Neuronal stem cell (in vitro differentiated cells): ENCODE measurements around the gene NKAPL.

Source experiments
- DNase-seq: peaks from one replicate; pipeline ENCODE4 v3.0.0-alpha.2; 2013; ENCODE audit warnings: low spot score
- H2AFZ ChIP-seq: one replicate; pipeline ENCODE4 v1.6.1; 2013; ENCODE audit warnings: mild to moderate bottlenecking, low read length, inconsistent platforms
- H2AK5ac ChIP-seq: 2 replicates; pipeline ENCODE4 v1.6.1; 2013; ENCODE audit warnings: low read depth, mild to moderate bottlenecking, inconsistent platforms, low read length, moderate library complexity, mixed read lengths
- H2BK120ac ChIP-seq: 2 replicates; pipeline ENCODE4 v1.6.1; 2013; ENCODE audit warnings: low read depth, mild to moderate bottlenecking, inconsistent platforms, low read length, moderate library complexity, mixed read lengths
- H2BK12ac ChIP-seq: one replicate; pipeline ENCODE4 v1.6.1; 2013; ENCODE audit warnings: low read length, inconsistent platforms
- H2BK15ac ChIP-seq: 2 replicates; pipeline ENCODE4 v1.6.1; 2013; ENCODE audit warnings: mild to moderate bottlenecking, low read length, inconsistent platforms, mixed read lengths
- H2BK5ac ChIP-seq: one replicate; pipeline ENCODE4 v1.6.1; 2013; ENCODE audit warnings: inconsistent platforms, mild to moderate bottlenecking, low read length, moderate library complexity
- H3K14ac ChIP-seq: one replicate; pipeline ENCODE4 v1.6.1; 2013; ENCODE audit warnings: low read length, inconsistent platforms
- H3K18ac ChIP-seq: 2 replicates; pipeline ENCODE4 v1.6.1; 2013; ENCODE audit warnings: low read length, inconsistent platforms
- H3K23ac ChIP-seq: 2 replicates; pipeline ENCODE4 v1.6.1; 2013; ENCODE audit warnings: low read depth, mild to moderate bottlenecking, mixed read lengths, low read length, inconsistent platforms; ENCODE audit not compliant: poor library complexity
- H3K27ac ChIP-seq: replicated peaks from 3 replicates; pipeline ENCODE4 v1.5.1; 2013; ENCODE audit warnings: low read length, inconsistent platforms
- H3K27me3 ChIP-seq, 3 experiments: 2 replicates each; pipeline ENCODE4 v1.6.1; 2013; ENCODE audit warnings: low read length in 3 of 3, mild to moderate bottlenecking in 2 of 3, inconsistent platforms in 1 of 3, low read depth in 1 of 3, mixed read lengths in 1 of 3, moderate library complexity in 1 of 3; ENCODE audit not compliant: control insufficient read depth in 3 of 3, insufficient read depth in 3 of 3
- H3K36me3 ChIP-seq, 2 donors: replicated peaks in 1 of 2; 2 replicates each; pipeline ENCODE4 v1.6.1; 2013; ENCODE audit warnings: low read length in 2 of 2; ENCODE audit not compliant: control insufficient read depth in 2 of 2, insufficient read depth in 2 of 2
- H3K4ac ChIP-seq: 2 replicates; pipeline ENCODE4 v1.6.1; 2013; ENCODE audit warnings: inconsistent platforms, mild to moderate bottlenecking, low read length, moderate library complexity
- H3K4me1 ChIP-seq, 2 donors: 1 replicate in 1 of 2; 2 replicates in 1 of 2; pipeline ENCODE4 v1.6.1; 2013; ENCODE audit warnings: low read length in 2 of 2, low read depth in 1 of 2; ENCODE audit not compliant: control insufficient read depth in 2 of 2, insufficient read depth in 1 of 2
- H3K4me2 ChIP-seq: one replicate; pipeline ENCODE4 v1.6.1; 2013; ENCODE audit warnings: mild to moderate bottlenecking, low read length, inconsistent platforms; ENCODE audit not compliant: insufficient read depth, poor library complexity, severe bottlenecking
- H3K4me3 ChIP-seq, 2 donors: 2 replicates each; pipeline ENCODE4 v1.5.1; 2013; ENCODE audit warnings: low read length in 2 of 2, mild to moderate bottlenecking in 2 of 2, inconsistent platforms in 1 of 2, moderate library complexity in 1 of 2
- H3K79me1 ChIP-seq: one replicate; pipeline ENCODE4 v1.6.1; 2013; ENCODE audit warnings: low read depth, mild to moderate bottlenecking, inconsistent platforms, low read length, moderate library complexity
- H3K9ac ChIP-seq: one replicate; pipeline ENCODE4 v1.6.1; 2013; ENCODE audit warnings: mild to moderate bottlenecking, low read depth, low read length, inconsistent platforms; ENCODE audit not compliant: poor library complexity
- H3K9me3 ChIP-seq, 2 donors: replicated peaks in 1 of 2; 2 replicates each; pipeline versions ENCODE3 to v1.6.1; 2013; ENCODE audit warnings: low read length in 2 of 2, mild to moderate bottlenecking in 2 of 2, inconsistent platforms in 1 of 2, low read depth in 1 of 2, mixed read lengths in 1 of 2, moderate library complexity in 1 of 2; ENCODE audit not compliant: control insufficient read depth in 2 of 2, insufficient read depth in 1 of 2
- H4K8ac ChIP-seq: one replicate; pipeline ENCODE4 v1.6.1; 2013; ENCODE audit warnings: low read depth, mild to moderate bottlenecking, inconsistent platforms, low read length, moderate library complexity
- H4K91ac ChIP-seq: one replicate; pipeline ENCODE4 v1.6.1; 2013; ENCODE audit warnings: low read length, low read depth, mild to moderate bottlenecking, inconsistent platforms; ENCODE audit not compliant: poor library complexity
- WGBS, 2 donors: extraction: QIAGEN DNeasy Blood & Tissue Kit; methylation state at CpG; one replicate each; pipeline ENCODE4 v1.1.7; 2013; ENCODE audit warnings: missing lambda C conversion rate in 2 of 2, mixed read lengths in 1 of 2; ENCODE audit not compliant: insufficient read length in 2 of 2, insufficient replicate concordance in 1 of 2; ENCODE audit errors: extremely low coverage in 2 of 2; 5-methylcytosine and 5-hydroxymethylcytosine counted together

Gene NKAPL

DNA sequence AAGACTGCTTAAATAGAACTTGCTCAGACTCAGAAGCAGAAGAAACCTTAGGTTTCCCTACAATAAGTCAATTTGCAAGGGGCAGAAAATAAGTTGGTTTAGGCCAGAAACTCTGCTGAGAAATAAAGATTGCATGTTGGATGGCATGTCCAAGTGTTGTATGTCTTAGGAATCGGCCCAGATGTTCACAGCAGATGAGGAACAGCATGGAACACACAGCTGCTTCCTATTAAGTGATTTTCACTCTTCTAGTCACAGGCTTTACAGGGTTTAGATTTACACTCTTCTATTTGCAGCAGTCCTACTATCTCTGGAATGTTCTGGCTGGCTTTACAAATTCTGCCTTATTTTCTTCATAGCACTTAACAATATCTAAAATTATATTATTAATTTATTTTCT lies 10.2 kb upstream of the NKAPL start:
- no peak overlapping the region for H3K23ac ChIP-seq
- no CpG with 5 or more reads among the region's 1 CpG for WGBS, 2 donors
- H3K18ac ChIP-seq: no peak overlapping the region
- no peaks in the 10 kb centered on the region for H3K79me1 ChIP-seq
- no peaks in the 10 kb centered on the region for H3K9me3 ChIP-seq
- no peak overlapping the region for H2BK15ac ChIP-seq
- no peak for DNase-seq
- H4K91ac ChIP-seq: no peak overlapping the region
- H2AFZ ChIP-seq: no peak overlapping the region
- no peak overlapping the region for H2BK120ac ChIP-seq
- no peak overlapping the region for H2BK12ac ChIP-seq
- H2BK5ac ChIP-seq: no peak overlapping the region
- H3K36me3 ChIP-seq: peaks cover 26 to 55% of the 10 kb centered on the region in 2 donors
- H3K4me2 ChIP-seq: no peak overlapping the region
- H3K27me3 ChIP-seq: no peaks in the 10 kb centered on the region
- H3K4ac ChIP-seq: no peak overlapping the region
- no peak overlapping the region for H3K27ac ChIP-seq
- no peak overlapping the region for H3K4me3 ChIP-seq
- H3K4me1 ChIP-seq: peaks cover 3 to 5% of the 10 kb centered on the region in 2 donors
- H3K9ac ChIP-seq: no peak overlapping the region
- no peak overlapping the region for H4K8ac ChIP-seq
- no peak overlapping the region for H3K14ac ChIP-seq
- H2AK5ac ChIP-seq: no peak overlapping the region

DNA sequence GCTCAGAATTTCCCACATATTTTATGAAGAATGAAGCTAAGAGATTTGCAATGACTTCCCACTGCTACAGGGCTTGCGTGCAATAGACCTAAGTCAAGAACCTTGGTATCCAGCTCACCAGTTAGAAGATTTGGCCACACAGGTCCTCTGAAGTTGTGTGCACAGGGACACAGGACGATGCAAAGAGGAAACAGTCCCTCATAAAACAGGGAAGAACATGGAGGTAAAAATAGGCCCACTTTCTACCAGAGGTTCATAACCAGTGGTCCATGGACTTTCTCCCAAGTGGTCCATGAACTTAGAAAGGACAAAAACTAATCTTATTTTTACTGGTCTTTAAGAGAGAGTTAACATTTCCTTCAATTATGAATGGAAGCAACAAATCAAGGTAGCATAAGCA lies 8.3 kb upstream of the NKAPL start:
- Histone ChIP-seq H3K27ac (no peak overlapping the region), H3K23ac (no peak overlapping the region), H4K91ac (no peak overlapping the region), H3K4me1 (peaks cover 3 to 5% of the 10 kb centered on the region in 2 donors), H3K36me3 (peaks cover 14 to 37% of the 10 kb centered on the region in 2 donors), H2BK12ac (no peak overlapping the region), H3K4me2 (no peak overlapping the region), H2BK15ac (no peak overlapping the region), H3K9me3 (no peaks in the 10 kb centered on the region), H3K18ac (no peak overlapping the region), H3K9ac (no peak overlapping the region), H2AFZ (no peak overlapping the region), H3K27me3 (no peaks in the 10 kb centered on the region), H3K79me1 (no peaks in the 10 kb centered on the region), H4K8ac (no peak overlapping the region), H3K4ac (no peak overlapping the region), H2AK5ac (no peak overlapping the region), H3K4me3 (peak overlapping the region in 1 of 2 donors; percentile 82), H2BK5ac (no peak overlapping the region), H3K14ac (no peak overlapping the region), H2BK120ac (no peak overlapping the region)
- no CpG with 5 or more reads among the region's 2 CpGs for WGBS, 2 donors
- DNase-seq: no peak

DNA sequence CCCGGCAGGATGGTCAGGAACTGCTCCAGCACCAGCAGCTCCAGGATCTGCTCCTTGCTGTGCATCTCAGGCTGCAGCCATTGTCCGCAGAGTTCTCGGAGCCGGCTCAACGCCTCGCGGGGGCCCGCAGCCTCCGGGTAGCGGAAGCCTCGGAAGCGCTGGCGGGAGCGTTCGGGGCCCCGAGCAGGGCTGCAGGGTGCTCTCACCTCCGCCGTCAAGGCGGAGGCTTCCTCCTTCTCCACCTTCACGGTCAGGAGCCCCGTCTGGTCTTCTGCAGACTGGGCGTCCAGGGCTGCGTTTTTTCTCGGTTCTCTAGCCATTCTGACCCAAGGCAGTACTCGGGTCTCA lies 7.5 kb upstream of the NKAPL start:
- no CpG with 5 or more reads among the region's 25 CpGs for WGBS, 2 donors
- no peak overlapping the region for H3K27ac ChIP-seq
- peak; percentile 8 for DNase-seq

DNA sequence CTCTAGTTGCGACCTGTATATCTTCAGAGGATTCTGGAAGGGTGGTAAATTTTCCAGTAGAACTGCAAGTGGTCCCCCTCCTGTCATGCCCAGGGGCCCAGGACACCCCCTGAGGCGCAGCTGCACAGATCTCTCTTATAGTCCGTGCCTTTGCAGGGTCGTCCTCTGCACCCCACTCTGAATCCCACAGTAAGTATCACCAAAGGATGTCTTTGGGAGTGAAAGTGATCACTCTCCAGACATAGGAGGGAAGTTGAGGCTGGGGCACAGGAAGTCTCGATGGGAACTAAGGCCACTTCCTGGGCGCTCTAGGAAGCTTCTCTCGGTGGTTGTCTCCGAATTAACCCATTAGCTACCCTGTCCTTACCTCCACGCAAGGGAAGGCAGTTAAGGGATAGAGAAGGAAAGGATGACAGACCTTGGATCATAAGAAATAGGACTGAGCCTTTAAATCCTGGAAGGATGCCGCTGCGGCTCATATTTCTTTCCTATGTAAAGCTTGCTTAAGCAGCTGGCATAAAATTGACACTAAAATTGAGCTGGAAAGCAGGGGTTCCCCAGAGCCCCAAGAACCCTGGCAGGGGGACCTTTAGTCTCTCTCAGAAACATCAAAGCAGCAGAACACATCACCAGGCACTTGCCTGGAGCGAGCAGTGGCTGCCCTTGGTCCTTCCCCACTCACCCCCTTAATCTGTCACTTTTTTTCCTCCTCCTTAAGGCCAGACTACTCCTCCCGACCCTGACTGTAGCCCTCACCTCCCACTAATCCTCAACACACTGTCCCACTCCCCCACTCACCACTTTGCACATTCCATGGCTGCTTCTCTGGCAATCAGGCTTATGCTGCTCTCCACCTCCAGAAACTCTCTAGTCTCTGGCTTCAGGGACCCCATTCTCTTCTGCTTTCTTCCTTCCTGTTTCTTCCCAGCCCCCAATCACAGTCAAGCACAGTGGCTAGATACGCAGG lies 6.8 kb upstream of the NKAPL start, which contains the start of gene ZKSCAN4:
Gene ZKSCAN4 (minus strand): TSS at position 261 of the 967 bp plus-strand sequence. CDS start 289 bp downstream, outside the sequence.
- H3K18ac ChIP-seq: no peak within 1 kb of the TSS
- H2BK5ac ChIP-seq: no peak within 1 kb of the TSS
- H3K4me2 ChIP-seq: peak within 1 kb of the TSS; percentile 66
- H2BK12ac ChIP-seq: no peak within 1 kb of the TSS
- peaks cover 3 to 5% of the 10 kb centered on the region in 2 donors for H3K4me1 ChIP-seq
- WGBS, 2 donors: no CpG with 5 or more reads among the region's 14 CpGs
- H3K9me3 ChIP-seq: no peaks in the 10 kb centered on the region
- peak; percentile 79 for DNase-seq
- no peak within 1 kb of the TSS for H2AK5ac ChIP-seq
- H3K36me3 ChIP-seq: peaks cover 3 to 22% of the 10 kb centered on the region in 2 donors
- no peak within 1 kb of the TSS for H3K4ac ChIP-seq
- H3K4me3 ChIP-seq: peak within 1 kb of the TSS; percentile 82 to 96
- peak within 1 kb of the TSS; percentile 79 for H3K9ac ChIP-seq
- H2BK120ac ChIP-seq: no peak within 1 kb of the TSS
- H2BK15ac ChIP-seq: no peak within 1 kb of the TSS
- no peak within 1 kb of the TSS for H3K14ac ChIP-seq
- peak within 1 kb of the TSS; percentile 53 for H4K8ac ChIP-seq
- no peak within 1 kb of the TSS for H3K27ac ChIP-seq
- no peak within 1 kb of the TSS for H4K91ac ChIP-seq
- H3K27me3 ChIP-seq: no peaks in the 10 kb centered on the region
- no peak within 1 kb of the TSS for H3K23ac ChIP-seq
- H3K79me1 ChIP-seq: no peaks in the 10 kb centered on the region
- H2AFZ ChIP-seq: peak within 1 kb of the TSS; percentile 83

More for the DNA sequence above, 7.5 kb upstream of the NKAPL start:
- H3K9ac ChIP-seq: peak overlapping the region; percentile 61
- peak overlapping the region; percentile 82 to 96 for H3K4me3 ChIP-seq
- no peaks in the 10 kb centered on the region for H3K9me3 ChIP-seq
- H2BK12ac ChIP-seq: no peak overlapping the region
- H3K36me3 ChIP-seq: peaks cover 6 to 28% of the 10 kb centered on the region in 2 donors
- peak overlapping the region; percentile 66 for H3K4me2 ChIP-seq
- H2BK5ac ChIP-seq: no peak overlapping the region
- H3K18ac ChIP-seq: no peak overlapping the region
- H3K79me1 ChIP-seq: no peaks in the 10 kb centered on the region
- H2AK5ac ChIP-seq: no peak overlapping the region
- no peaks in the 10 kb centered on the region for H3K27me3 ChIP-seq
- H2BK120ac ChIP-seq: no peak overlapping the region
- peaks cover 3 to 5% of the 10 kb centered on the region in 2 donors for H3K4me1 ChIP-seq
- no peak overlapping the region for H4K91ac ChIP-seq
- no peak overlapping the region for H3K14ac ChIP-seq
- H2BK15ac ChIP-seq: no peak overlapping the region
- H3K23ac ChIP-seq: no peak overlapping the region
- H4K8ac ChIP-seq: no peak overlapping the region
- no peak overlapping the region for H3K4ac ChIP-seq
- peak overlapping the region; percentile 83 for H2AFZ ChIP-seq
